Measurements from ENCODE around the gene SVOPL. TPM values are rescaled to one million over a fixed set of nuclear protein-coding genes. Genes with fewer than 3 reads are reported as not detected.
"Not testable (repeated sequence)": the region's sequence is repeated elsewhere in the genome, so short reads cannot be mapped to it uniquely, and the experiment has no call there.

The SVOPL gene
- total and polyA plus RNA-seq, 3 experiments from 2014 or later: not detected

DNA sequence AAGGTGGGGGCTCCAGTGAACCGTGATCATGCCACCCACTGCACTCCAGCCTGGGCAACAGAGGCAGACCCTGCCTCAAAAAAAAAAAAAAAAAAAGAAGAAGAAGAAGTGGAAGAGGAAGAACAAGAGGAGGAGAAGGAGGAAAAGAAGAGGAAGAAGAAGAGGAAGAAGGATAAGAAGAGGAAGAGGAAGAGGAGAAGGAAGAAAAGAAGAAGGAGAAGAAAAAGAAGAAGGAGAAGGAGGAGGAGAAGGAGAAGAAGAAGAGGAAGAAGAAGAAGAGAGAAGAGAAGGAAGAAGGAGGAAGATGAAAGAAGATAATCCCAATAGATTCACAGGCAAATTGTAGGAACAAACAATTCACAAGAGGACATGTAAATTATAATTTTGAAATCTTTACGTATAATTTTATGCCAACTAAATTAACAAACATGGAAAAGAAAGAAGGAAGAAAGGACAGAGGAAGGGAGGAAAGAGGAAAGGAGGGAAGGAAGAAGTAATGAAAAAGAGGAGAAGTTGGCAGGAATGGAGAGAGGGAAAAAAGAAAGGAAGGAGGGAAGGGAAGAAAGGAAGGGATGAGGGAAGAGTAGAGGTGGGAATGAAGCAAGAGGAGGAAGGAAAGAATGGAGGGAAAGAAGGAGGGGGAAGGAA lies 3.5 kb downstream of the SVOPL start:
- Histone ChIP-seq H3K9me3 (ENCODE audit: low read length) (no peaks in the 10 kb centered on the region), H3K4me3 (ENCODE audit: low read length) (no peak overlapping the region), H3K4me1 (ENCODE audit: insufficient read depth, low read length) (no peaks in the 10 kb centered on the region), H3K36me3 (ENCODE audit: insufficient read depth, low read length) (no peaks in the 10 kb centered on the region), H3K27ac (ENCODE audit: low read depth, low read length) (no peak overlapping the region), H3K27me3 (ENCODE audit: insufficient read depth, low read length, poor library complexity, severe bottlenecking) (no peaks in the 10 kb centered on the region)
- Mint-ChIP-seq H3K27ac (no peak overlapping the region), H3K9me3 (no peaks in the 10 kb centered on the region), H3K36me3 (no peaks in the 10 kb centered on the region), H3K4me3 (no peak overlapping the region), H3K27me3 (peaks cover 6 to 12% of the 10 kb centered on the region in 2 donors), H3K4me1 (no peaks in the 10 kb centered on the region)
- POLR2A ChIA-PET: no interaction called here
- CTCF ChIA-PET: no interaction called here
- no peak for DNase-seq

DNA sequence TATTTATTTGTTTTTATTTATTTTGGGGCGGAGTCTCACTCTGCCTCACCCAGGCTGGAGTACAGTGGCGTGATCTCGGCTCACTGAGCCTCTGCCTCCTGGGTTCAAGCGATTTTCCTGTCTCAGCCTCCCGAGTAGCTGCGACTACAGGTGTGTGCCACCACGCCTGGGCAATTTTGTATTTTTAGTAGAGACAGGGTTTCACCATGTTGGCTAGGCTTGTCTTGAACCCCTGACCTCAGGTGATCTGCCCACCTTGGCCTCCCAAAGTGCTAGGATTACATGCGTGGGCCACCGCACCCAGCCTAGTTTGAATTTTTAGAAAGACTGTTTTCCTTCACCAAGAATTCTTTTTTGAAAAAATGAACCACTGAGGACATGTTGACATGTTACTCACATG lies 5.4 kb downstream of the SVOPL start:
- H3K27ac ChIP-seq (ENCODE audit: low read depth, low read length); H3K36me3 Mint-ChIP-seq; POLR2A ChIA-PET; H3K27me3 ChIP-seq (ENCODE audit: insufficient read depth, low read length, poor library complexity, severe bottlenecking); H3K9me3 Mint-ChIP-seq; H3K4me1 Mint-ChIP-seq; H3K4me3 ChIP-seq (ENCODE audit: low read length); H3K36me3 ChIP-seq (ENCODE audit: insufficient read depth, low read length); H3K9me3 ChIP-seq (ENCODE audit: low read length); H3K4me1 ChIP-seq (ENCODE audit: insufficient read depth, low read length); DNase-seq; H3K27ac Mint-ChIP-seq; H3K4me3 Mint-ChIP-seq; CTCF ChIA-PET: not testable (repeated sequence)
- peaks cover 5 to 12% of the 10 kb centered on the region in 2 donors for H3K27me3 Mint-ChIP-seq

DNA sequence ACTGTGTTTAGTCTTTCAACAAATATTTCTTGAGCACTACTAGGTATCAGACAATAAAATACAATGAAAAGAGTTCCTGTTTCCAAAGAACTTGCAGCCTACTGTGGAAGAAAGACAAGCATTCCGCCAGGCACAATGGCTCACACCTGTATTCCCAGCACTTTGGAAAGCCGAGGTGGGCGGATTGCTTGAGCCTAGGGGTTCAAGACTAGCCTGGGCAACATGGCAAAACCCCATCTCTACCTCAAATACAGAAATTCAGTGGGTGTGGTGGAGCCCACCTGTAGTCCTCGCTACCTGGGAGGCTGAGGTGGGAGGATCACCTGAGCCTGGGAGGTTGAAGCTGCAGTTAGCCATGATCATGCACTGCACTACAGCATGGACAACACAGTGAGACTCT lies 6.1 kb downstream of the SVOPL start:
- no peak for DNase-seq
- H3K36me3 Mint-ChIP-seq: no peaks in the 10 kb centered on the region
- Histone ChIP-seq H3K4me1 (ENCODE audit: insufficient read depth, low read length) (no peaks in the 10 kb centered on the region), H3K9me3 (ENCODE audit: low read length) (no peaks in the 10 kb centered on the region), H3K36me3 (ENCODE audit: insufficient read depth, low read length) (no peaks in the 10 kb centered on the region), H3K4me3 (ENCODE audit: low read length) (no peak overlapping the region), H3K27me3 (ENCODE audit: insufficient read depth, low read length, poor library complexity, severe bottlenecking) (no peaks in the 10 kb centered on the region), H3K27ac (ENCODE audit: low read depth, low read length) (no peak overlapping the region)
- H3K4me3 Mint-ChIP-seq: no peak overlapping the region
- ChIA-PET CTCF (no interaction called here), POLR2A (no interaction called here)
- no peaks in the 10 kb centered on the region for H3K4me1 Mint-ChIP-seq
- H3K27me3 Mint-ChIP-seq: peaks cover 3 to 16% of the 10 kb centered on the region in 2 donors
- no peaks in the 10 kb centered on the region for H3K9me3 Mint-ChIP-seq
- no peak overlapping the region for H3K27ac Mint-ChIP-seq

DNA sequence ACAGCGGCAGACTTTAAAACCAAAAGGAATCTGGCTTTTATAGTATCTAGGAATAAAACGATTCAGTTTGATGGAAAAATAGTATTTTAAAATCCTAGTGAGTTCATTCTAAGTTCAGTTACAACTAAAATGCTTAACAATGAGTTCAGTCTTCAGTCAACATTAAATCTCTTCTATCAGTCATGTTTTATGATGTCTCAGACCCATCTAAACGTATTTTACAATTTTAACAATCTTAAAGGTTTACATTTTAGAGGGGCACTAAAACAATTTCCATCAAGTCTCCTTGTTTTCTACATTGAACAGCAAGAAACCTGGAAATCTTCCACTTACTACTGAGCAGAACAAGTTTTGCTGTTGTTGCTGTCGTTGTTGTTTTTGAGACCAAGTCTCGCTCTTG lies 10.0 kb downstream of the SVOPL start:
- no peak overlapping the region for H3K27ac Mint-ChIP-seq
- H3K27me3 ChIP-seq (ENCODE audit: insufficient read depth, low read length, poor library complexity, severe bottlenecking): no peaks in the 10 kb centered on the region
- no peaks in the 10 kb centered on the region for H3K9me3 Mint-ChIP-seq
- no peak overlapping the region for H3K27ac ChIP-seq (ENCODE audit: low read depth, low read length)
- no peaks in the 10 kb centered on the region for H3K36me3 Mint-ChIP-seq
- ChIA-PET POLR2A (no interaction called here), CTCF (no interaction called here)
- no peaks in the 10 kb centered on the region for H3K36me3 ChIP-seq (ENCODE audit: insufficient read depth, low read length)
- no peak overlapping the region for H3K4me3 ChIP-seq (ENCODE audit: low read length)
- peaks cover 5 to 21% of the 10 kb centered on the region in 2 donors for H3K27me3 Mint-ChIP-seq
- no peaks in the 10 kb centered on the region for H3K4me1 Mint-ChIP-seq
- no peak overlapping the region for H3K4me3 Mint-ChIP-seq
- no peak for DNase-seq
- no peaks in the 10 kb centered on the region for H3K4me1 ChIP-seq (ENCODE audit: insufficient read depth, low read length)
- no peaks in the 10 kb centered on the region for H3K9me3 ChIP-seq (ENCODE audit: low read length)

DNA sequence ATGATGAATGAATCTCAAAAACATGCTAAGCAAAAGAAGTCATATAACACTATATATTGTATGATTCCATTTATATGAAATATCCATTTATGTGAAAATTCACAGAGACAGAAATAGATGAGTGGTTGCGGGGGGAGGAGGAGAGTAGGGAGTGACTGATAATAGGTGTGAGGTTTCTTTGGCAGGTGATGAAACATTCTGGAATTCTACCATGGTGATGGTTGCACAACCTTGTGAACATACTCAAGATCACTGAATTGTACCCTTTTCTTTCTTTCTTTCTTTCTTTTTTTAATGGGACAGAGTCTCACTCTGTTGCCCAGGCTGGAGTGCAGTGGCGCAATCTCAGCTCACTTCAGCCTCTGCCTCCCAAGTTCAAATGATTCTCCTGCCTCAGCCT lies 10.7 kb downstream of the SVOPL start:
- Mint-ChIP-seq H3K27me3 (peaks cover 5 to 21% of the 10 kb centered on the region in 2 donors), H3K36me3 (no peaks in the 10 kb centered on the region), H3K4me1 (no peaks in the 10 kb centered on the region), H3K27ac (no peak overlapping the region), H3K4me3 (no peak overlapping the region), H3K9me3 (no peaks in the 10 kb centered on the region)
- no peak overlapping the region for H3K4me3 ChIP-seq (ENCODE audit: low read length)
- no peak overlapping the region for H3K27ac ChIP-seq (ENCODE audit: low read depth, low read length)
- ChIA-PET POLR2A (no interaction called here), CTCF (no interaction called here)
- no peaks in the 10 kb centered on the region for H3K27me3 ChIP-seq (ENCODE audit: insufficient read depth, low read length, poor library complexity, severe bottlenecking)
- H3K9me3 ChIP-seq (ENCODE audit: low read length): no peaks in the 10 kb centered on the region
- no peak for DNase-seq
- H3K4me1 ChIP-seq (ENCODE audit: insufficient read depth, low read length): no peaks in the 10 kb centered on the region
- no peaks in the 10 kb centered on the region for H3K36me3 ChIP-seq (ENCODE audit: insufficient read depth, low read length)

DNA sequence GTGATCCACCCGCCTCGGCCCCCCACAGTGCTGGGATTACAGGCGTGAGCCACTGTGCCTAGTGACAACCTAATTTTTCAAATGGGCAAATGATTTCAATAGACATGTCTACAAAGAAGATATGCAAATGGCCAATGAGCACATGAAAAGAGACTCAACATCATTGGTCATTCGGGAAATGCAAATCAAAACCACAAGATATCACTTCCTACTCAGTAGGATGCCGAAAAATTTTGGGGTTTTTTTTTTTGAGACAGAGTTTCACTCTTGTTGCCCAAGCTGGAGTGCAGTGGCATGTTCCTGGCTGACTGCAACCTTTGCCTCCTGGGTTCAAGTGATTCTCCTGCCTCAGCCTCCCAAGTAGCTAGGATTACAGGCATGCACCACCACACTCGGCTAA lies 13.1 kb downstream of the SVOPL start:
- H3K36me3 Mint-ChIP-seq; H3K27me3 ChIP-seq (ENCODE audit: insufficient read depth, low read length, poor library complexity, severe bottlenecking); H3K9me3 ChIP-seq (ENCODE audit: low read length); H3K27ac Mint-ChIP-seq; H3K27ac ChIP-seq (ENCODE audit: low read depth, low read length); DNase-seq; H3K4me3 ChIP-seq (ENCODE audit: low read length); POLR2A ChIA-PET; H3K36me3 ChIP-seq (ENCODE audit: insufficient read depth, low read length); H3K9me3 Mint-ChIP-seq; H3K4me1 Mint-ChIP-seq; H3K4me1 ChIP-seq (ENCODE audit: insufficient read depth, low read length); CTCF ChIA-PET; H3K4me3 Mint-ChIP-seq: not testable (repeated sequence)
- peaks cover 8 to 23% of the 10 kb centered on the region in 2 donors for H3K27me3 Mint-ChIP-seq

DNA sequence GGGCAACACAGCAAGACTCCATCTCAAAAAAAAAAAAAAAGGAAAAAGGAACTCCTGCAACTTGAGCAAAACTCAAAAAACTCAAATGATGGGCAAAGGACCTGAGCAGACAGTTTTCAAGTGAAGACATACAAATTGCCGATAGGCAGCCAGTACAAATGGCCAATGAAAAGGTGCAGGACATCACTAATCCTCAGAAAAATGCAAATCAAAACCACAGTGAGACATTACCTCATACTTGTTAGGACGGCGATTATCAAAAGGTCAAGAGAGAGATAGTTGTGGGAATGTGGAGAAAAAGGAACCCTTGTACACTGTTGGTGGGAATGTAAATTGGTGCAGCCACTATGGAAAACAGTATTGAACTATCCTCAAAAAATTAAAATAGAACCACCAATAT lies 16.8 kb downstream of the SVOPL start:
- Histone ChIP-seq H3K4me1 (ENCODE audit: insufficient read depth, low read length) (no peaks in the 10 kb centered on the region), H3K4me3 (ENCODE audit: low read length) (no peak overlapping the region), H3K9me3 (ENCODE audit: low read length) (no peaks in the 10 kb centered on the region), H3K27ac (ENCODE audit: low read depth, low read length) (no peak overlapping the region), H3K36me3 (ENCODE audit: insufficient read depth, low read length) (no peaks in the 10 kb centered on the region), H3K27me3 (ENCODE audit: insufficient read depth, low read length, poor library complexity, severe bottlenecking) (no peaks in the 10 kb centered on the region)
- no peak for DNase-seq
- H3K36me3 Mint-ChIP-seq: no peaks in the 10 kb centered on the region
- no peak overlapping the region for H3K4me3 Mint-ChIP-seq
- CTCF ChIA-PET: no interaction called here
- H3K27ac Mint-ChIP-seq: no peak overlapping the region
- POLR2A ChIA-PET: no interaction called here
- no peaks in the 10 kb centered on the region for H3K4me1 Mint-ChIP-seq
- H3K27me3 Mint-ChIP-seq: peaks cover 9 to 35% of the 10 kb centered on the region in 2 donors
- no peaks in the 10 kb centered on the region for H3K9me3 Mint-ChIP-seq

DNA sequence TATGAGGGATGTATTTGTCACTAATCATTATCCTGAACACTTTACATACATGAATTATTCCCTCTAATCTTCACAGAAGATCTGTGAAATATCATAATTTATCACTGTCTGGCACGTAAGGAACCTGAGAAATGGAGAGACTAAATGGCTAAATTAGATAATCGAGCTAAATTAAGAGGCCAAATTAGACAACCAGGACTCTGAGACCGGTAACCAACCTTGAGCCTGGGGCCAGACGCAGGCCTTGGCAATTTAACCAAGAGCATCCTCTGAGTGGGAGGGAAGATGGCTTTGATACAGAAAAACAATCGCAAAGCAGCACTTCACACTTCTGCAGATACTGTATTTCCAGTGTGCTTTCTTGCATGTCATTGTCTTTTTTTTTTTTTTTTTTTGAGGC lies 21.4 kb downstream of the SVOPL start:
- H3K27ac ChIP-seq (ENCODE audit: low read depth, low read length): no peak overlapping the region
- peaks cover 9 to 26% of the 10 kb centered on the region in 2 donors for H3K27me3 Mint-ChIP-seq
- POLR2A ChIA-PET: no interaction called here

DNA sequence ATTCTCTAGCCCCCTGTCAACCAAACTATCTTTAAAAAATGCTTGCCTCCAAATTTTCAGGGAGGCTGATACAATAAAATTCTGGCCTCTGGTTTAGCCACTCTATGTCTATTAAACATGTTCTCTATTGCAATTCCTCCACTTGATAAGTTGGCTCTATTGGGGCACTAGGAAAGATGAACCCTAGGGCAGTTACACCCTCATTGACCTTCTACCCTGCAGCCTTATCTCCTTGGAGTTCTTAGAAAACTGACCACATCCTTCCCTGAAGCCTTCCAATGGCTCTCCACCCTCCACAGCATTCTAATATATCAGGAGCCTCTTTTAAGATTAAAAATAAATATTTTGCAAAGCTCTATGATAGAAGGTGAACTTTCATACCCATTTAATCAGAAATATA lies 30.6 kb downstream of the SVOPL start:
- no peaks in the 10 kb centered on the region for H3K36me3 ChIP-seq (ENCODE audit: insufficient read depth, low read length)
- H3K9me3 Mint-ChIP-seq: no peaks in the 10 kb centered on the region
- no peak overlapping the region for H3K4me3 ChIP-seq (ENCODE audit: low read length)
- H3K27ac Mint-ChIP-seq: no peak overlapping the region
- no peak overlapping the region for H3K4me3 Mint-ChIP-seq
- peaks cover 21 to 48% of the 10 kb centered on the region in 2 donors for H3K27me3 Mint-ChIP-seq
- CTCF ChIA-PET: no interaction called here
- H3K4me1 Mint-ChIP-seq: no peaks in the 10 kb centered on the region
- H3K9me3 ChIP-seq (ENCODE audit: low read length): no peaks in the 10 kb centered on the region
- DNase-seq: no peak
- H3K4me1 ChIP-seq (ENCODE audit: insufficient read depth, low read length): no peaks in the 10 kb centered on the region
- POLR2A ChIA-PET: no interaction called here
- no peak overlapping the region for H3K27ac ChIP-seq (ENCODE audit: low read depth, low read length)
- no peaks in the 10 kb centered on the region for H3K27me3 ChIP-seq (ENCODE audit: insufficient read depth, low read length, poor library complexity, severe bottlenecking)
- no peaks in the 10 kb centered on the region for H3K36me3 Mint-ChIP-seq

More for the DNA sequence above, 21.4 kb downstream of the SVOPL start:
- Mint-ChIP-seq H3K36me3 (no peaks in the 10 kb centered on the region), H3K9me3 (no peaks in the 10 kb centered on the region), H3K4me1 (no peaks in the 10 kb centered on the region), H3K4me3 (no peak overlapping the region), H3K27ac (no peak overlapping the region)
- Histone ChIP-seq H3K4me1 (ENCODE audit: insufficient read depth, low read length) (no peaks in the 10 kb centered on the region), H3K9me3 (ENCODE audit: low read length) (no peaks in the 10 kb centered on the region), H3K4me3 (ENCODE audit: low read length) (no peak overlapping the region), H3K36me3 (ENCODE audit: insufficient read depth, low read length) (no peaks in the 10 kb centered on the region), H3K27me3 (ENCODE audit: insufficient read depth, low read length, poor library complexity, severe bottlenecking) (no peaks in the 10 kb centered on the region)
- CTCF ChIA-PET: no interaction called here
- no peak for DNase-seq

Measured in CD8-positive, alpha-beta memory T cell (primary cell).